Vein endothelial cell (primary cell): ENCODE measurements around the gene RNF44. TPM values are rescaled to one million over a fixed set of nuclear protein-coding genes. Genes with fewer than 3 reads are reported as not detected.

Experiments used
- small RNA-seq: library from RNA; depleted of rRNA; stranded (forward); fragments of <200 nt; gene quantifications from one replicate; pipeline ENCODE3, GENCODE V24; 2012
- total RNA-seq: library from RNA; depleted of rRNA; stranded (reverse); fragments of >200 nt; gene quantifications from 2 replicates; pipeline ENCODE4 v1.2.3, GENCODE V29; 2012

The RNF44 gene
- 7.7 and 13.7 TPM in 2 replicates for total RNA-seq

DNA sequence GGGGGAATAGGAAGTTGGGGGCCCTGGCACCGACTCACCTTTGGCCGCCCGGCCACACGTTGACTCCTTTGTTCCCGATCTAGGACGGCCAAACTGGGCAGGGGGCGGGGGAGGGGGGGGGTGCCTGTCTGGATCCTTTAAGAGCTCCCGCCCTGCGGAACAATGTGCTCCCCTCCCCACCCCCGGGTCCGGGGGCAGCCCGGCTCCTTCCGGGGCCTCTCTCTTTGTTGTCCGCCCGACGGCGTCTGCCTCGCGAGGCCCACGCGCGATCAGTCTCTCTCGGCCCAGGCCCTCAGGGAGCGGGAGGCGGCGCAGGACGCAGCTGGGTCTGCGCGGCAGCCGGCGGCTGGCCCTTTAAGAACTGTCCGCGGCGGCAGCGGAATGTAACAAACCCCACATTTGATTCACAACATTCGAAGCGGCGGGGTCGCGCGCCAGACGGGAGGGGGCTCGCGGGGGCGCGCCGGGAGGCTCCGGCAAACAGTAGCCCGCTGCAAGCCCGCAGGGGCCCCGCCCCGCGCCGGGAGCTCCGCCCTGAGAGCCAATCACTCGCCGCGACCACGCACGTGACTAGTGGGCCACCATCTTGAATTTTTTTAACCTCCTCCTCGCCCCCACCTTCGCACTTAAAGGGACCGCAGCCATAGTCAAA lies at the start of gene RNF44:
Gene RNF44, minus strand, starts transcription at position 501 of the 652 bp plus-strand sequence. CDS start 4,930 bp downstream, outside the sequence.

GRCh38 chr5:176548967-176549444 lies 11.8 kb upstream of the RNF44 start, which contains the start of gene CDHR2:
CDHR2 (plus strand) TSS chr5:176549342; CDS start chr5:176565353, 16,011 bp downstream.

Small RNAs within 50 kb of the gene (small RNA-seq; reads per million reads assigned to genes)
- gene RF00019 = not detected
- gene RN7SL684P = not detected

Other genes with a start within 250 kb of the RNF44 start
- gene KIAA1191, start 175.6 kb downstream of the RNF44 start, total RNA-seq = 133 and 158 TPM in 2 replicates
- gene ARL10, start 171.9 kb downstream of the RNF44 start, total RNA-seq = 10.8 and 12.1 TPM in 2 replicates
- gene NOP16, start 148.8 kb downstream of the RNF44 start, total RNA-seq = 17.6 and 26.0 TPM in 2 replicates
- gene HIGD2A, start 148.7 kb downstream of the RNF44 start, total RNA-seq = 38.4 and 57.8 TPM in 2 replicates
- 84.5 and 136 TPM in 2 replicates for gene CLTB, start 120.9 kb downstream of the RNF44 start, total RNA-seq
- gene FAF2, start 89.0 kb downstream of the RNF44 start, total RNA-seq = 45.1 and 56.5 TPM in 2 replicates
- gene CDHR2, start 11.9 kb upstream of the RNF44 start, total RNA-seq = not detected in 2 replicates
- gene GPRIN1, start 72.8 kb upstream of the RNF44 start, total RNA-seq = 9.5 and 11.4 TPM in 2 replicates
- 0.57 TPM in 1 of 2 replicates, not detected in the other for gene SNCB, start 93.1 kb upstream of the RNF44 start, total RNA-seq
- gene EIF4E1B, start 93.3 kb upstream of the RNF44 start, total RNA-seq = not detected in 2 replicates
- 54.8 and 59.8 TPM in 2 replicates for gene TSPAN17, start 110.1 kb upstream of the RNF44 start, total RNA-seq